Measurements from ENCODE around the gene ZNF488.

ZNF488 gene

GRCh38 chr10:47350671-47351640 lies 33.1 kb downstream of the ZNF488 start:
- DNase-seq (ENCODE audit: low read depth in 4 of 4, low spot score in 1 of 4): no peak

GRCh38 chr10:47349941-47350371 lies 34.1 kb downstream of the ZNF488 start:
- DNase-seq (ENCODE audit: low read depth in 4 of 4, low spot score in 1 of 4): no peak

- DNase-seq (ENCODE audit: low read depth in 4 of 4, low spot score in 1 of 4): no peak
Measured at GRCh38 chr10:47349516-47349915, 34.6 kb downstream of the ZNF488 start.

- DNase-seq (ENCODE audit: low read depth in 4 of 4, low spot score in 1 of 4): no peak
Measured at GRCh38 chr10:47348661-47349470, 35.2 kb downstream of the ZNF488 start.

GRCh38 chr10:47348138-47348651 lies 35.9 kb downstream of the ZNF488 start, which contains the start of gene RBP3:
TSS of gene RBP3 (plus strand) at chr10:47348363. CDS start at chr10:47348485, 122 bp downstream.
- no peak for DNase-seq (ENCODE audit: low read depth in 4 of 4, low spot score in 1 of 4)

GRCh38 chr10:47347303-47347675 lies 36.8 kb downstream of the ZNF488 start:
- no peak for DNase-seq (ENCODE audit: low read depth in 4 of 4, low spot score in 1 of 4)

- DNase-seq (ENCODE audit: low read depth in 4 of 4, low spot score in 1 of 4): no peak
Measured at GRCh38 chr10:47346581-47347302, 37.4 kb downstream of the ZNF488 start.

GRCh38 chr10:47344996-47345870 lies 38.9 kb downstream of the ZNF488 start:
- no peak for DNase-seq (ENCODE audit: low read depth in 4 of 4, low spot score in 1 of 4)

GRCh38 chr10:47340608-47341170 lies 43.4 kb downstream of the ZNF488 start:
- peak; percentile 38 to 59 (median 58) for DNase-seq (ENCODE audit: low read depth in 4 of 4, low spot score in 1 of 4)

- no peak for DNase-seq (ENCODE audit: low read depth in 4 of 4, low spot score in 1 of 4)
Measured at GRCh38 chr10:47339759-47340607, 44.1 kb downstream of the ZNF488 start.

GRCh38 chr10:47339186-47339735 lies 44.8 kb downstream of the ZNF488 start:
- DNase-seq (ENCODE audit: low read depth in 4 of 4, low spot score in 1 of 4): no peak

GRCh38 chr10:47337310-47337709 lies 46.8 kb downstream of the ZNF488 start:
- no peak for DNase-seq (ENCODE audit: low read depth in 4 of 4, low spot score in 1 of 4)

GRCh38 chr10:47336387-47337134 lies 47.5 kb downstream of the ZNF488 start:
- DNase-seq (ENCODE audit: low read depth in 4 of 4, low spot score in 1 of 4): no peak

GRCh38 chr10:47335906-47336305 lies 48.2 kb downstream of the ZNF488 start:
- DNase-seq (ENCODE audit: low read depth in 4 of 4, low spot score in 1 of 4): no peak

GRCh38 chr10:47334466-47335295 lies 49.4 kb downstream of the ZNF488 start:
- no peak for DNase-seq (ENCODE audit: low read depth in 4 of 4, low spot score in 1 of 4)

GRCh38 chr10:47333532-47333931 lies 50.6 kb downstream of the ZNF488 start:
- no peak for DNase-seq (ENCODE audit: low read depth in 4 of 4, low spot score in 1 of 4)

- DNase-seq (ENCODE audit: low read depth in 4 of 4, low spot score in 1 of 4): no peak
Measured at GRCh38 chr10:47332946-47333345, 51.1 kb downstream of the ZNF488 start.

Measured in stimulated activated CD4-positive, alpha-beta T cell treated with anti-CD3 and anti-CD28 coated beads, Interleukin-1b, Interleukin-23, amount 100 ng/mL, for 24 hours (primary cell).